GM23338 (cell line): ENCODE data around the gene SMYD1. TPM values are rescaled to one million over a fixed set of nuclear protein-coding genes. Genes with fewer than 3 reads are reported as not detected.

Source experiments
- ATAC-seq: fragments of 200-7000 bp; cut with Tn5 transposase; 3 replicates; pipeline ENCODE4 v1.9.1; 2020
- DNase-seq: peaks from one replicate; pipeline ENCODE4 v3.0.0-alpha.2; 2015; ENCODE audit warnings: low spot score
- H2AFZ ChIP-seq: fragments of 200-600 bp; sonication (generic); 2 replicates; pipeline ENCODE4 v1.8.0; 2016; ENCODE audit warnings: antibody characterized with exemption, mild to moderate bottlenecking, moderate library complexity
- H3F3A ChIP-seq: fragments of 200-600 bp; sonication (generic); replicated peaks from 2 replicates; pipeline ENCODE4 v1.8.0; 2017; ENCODE audit warnings: antibody characterized with exemption, mixed run types, low read depth
- H3K27ac ChIP-seq: fragments of 200-600 bp; sonication (generic); 2 replicates; pipeline ENCODE4 v1.6.1; 2016; ENCODE audit warnings: low read depth
- H3K27me3 ChIP-seq: fragments of 200-600 bp; sonication (generic); 2 replicates; pipeline ENCODE4 v1.8.0; 2016; ENCODE audit warnings: mild to moderate bottlenecking, mixed run types, moderate library complexity; ENCODE audit not compliant: insufficient read depth
- H3K36me3 ChIP-seq: fragments of 200-600 bp; sonication (generic); 2 replicates; pipeline ENCODE4 v1.8.0; 2016; ENCODE audit warnings: mild to moderate bottlenecking; ENCODE audit not compliant: insufficient read depth
- H3K4me1 ChIP-seq: fragments of 200-600 bp; sonication (generic); 2 replicates; pipeline ENCODE4 v1.8.0; 2016; ENCODE audit warnings: mild to moderate bottlenecking, moderate library complexity; ENCODE audit not compliant: insufficient read depth
- H3K4me2 ChIP-seq: fragments of 200-600 bp; sonication (generic); 2 replicates; pipeline ENCODE4 v1.7.1; 2017; ENCODE audit warnings: mixed run types
- H3K4me3 ChIP-seq: fragments of 200-600 bp; sonication (generic); 2 replicates; pipeline ENCODE4 v1.6.1; 2016; ENCODE audit warnings: mixed run types
- H3K79me2 ChIP-seq: fragments of 200-600 bp; sonication (generic); replicated peaks from 2 replicates; pipeline ENCODE4 v1.8.0; 2017; ENCODE audit warnings: mild to moderate bottlenecking; ENCODE audit not compliant: insufficient read depth
- H3K9me2 ChIP-seq: fragments of 200-600 bp; sonication (generic); 2 replicates; pipeline ENCODE4 v1.8.0; 2017; ENCODE audit not compliant: insufficient read depth
- H4K20me1 ChIP-seq: fragments of 200-600 bp; sonication (generic); replicated peaks from 2 replicates; pipeline ENCODE4 v1.8.0; 2017; ENCODE audit warnings: mild to moderate bottlenecking; ENCODE audit not compliant: insufficient read depth
- H3K27ac Mint-ChIP-seq: 2 replicates; pipeline ENCODE4 v1.8.0; 2020; ENCODE audit warnings: inconsistent platforms, mild to moderate bottlenecking, moderate library complexity, mixed read lengths
- H3K27me3 Mint-ChIP-seq: 3 replicates; pipeline ENCODE4 v1.8.0; 2022; ENCODE audit warnings: low read depth, mild to moderate bottlenecking, moderate library complexity, mixed read lengths, inconsistent platforms; ENCODE audit not compliant: insufficient read depth, poor library complexity
- H3K36me3 Mint-ChIP-seq: 3 replicates; pipeline ENCODE4 v1.8.0; 2021; ENCODE audit warnings: low read depth, mild to moderate bottlenecking, inconsistent platforms, moderate library complexity, mixed read lengths
- H3K4me1 Mint-ChIP-seq: 3 replicates; pipeline ENCODE4 v1.8.0; 2020; ENCODE audit warnings: mild to moderate bottlenecking, inconsistent platforms, mixed read lengths
- H3K4me3 Mint-ChIP-seq: 3 replicates; pipeline ENCODE4 v1.8.0; 2021; ENCODE audit warnings: moderate library complexity, mild to moderate bottlenecking, inconsistent platforms, mixed read lengths
- H3K9me3 Mint-ChIP-seq: 3 replicates; pipeline ENCODE4 v1.8.0; 2020; ENCODE audit warnings: moderate library complexity, mild to moderate bottlenecking, inconsistent platforms, mixed read lengths
- CTCF ChIP-seq, 2 experiments: fragments of 200-600 bp in 1 of 2; sonication (generic) in 1 of 2; conservative IDR thresholded peaks; 2 replicates each; pipeline versions ENCODE4 v1.5.1 to v1.6.1; 2016 to 2017; ENCODE audit warnings: antibody characterized with exemption in 2 of 2, low read depth in 2 of 2, mild to moderate bottlenecking in 2 of 2, moderate library complexity in 1 of 2
- ETS1 ChIP-seq: IDR thresholded peaks from 2 replicates; pipeline ENCODE4 v1.6.1; 2016; ENCODE audit warnings: antibody characterized with exemption
- EZH2 ChIP-seq: fragments of 200-600 bp; sonication (generic); IDR thresholded peaks from one replicate; pipeline ENCODE4 v1.8.0; 2017; ENCODE audit warnings: antibody characterized with exemption, mild to moderate bottlenecking, low read depth; ENCODE audit not compliant: unreplicated experiment
- EZH2phosphoT487 ChIP-seq: fragments of 200-600 bp; sonication (generic); IDR thresholded peaks from one replicate; pipeline ENCODE4 v1.8.1; 2018; ENCODE audit warnings: antibody characterized with exemption; ENCODE audit not compliant: unreplicated experiment
- NANOG ChIP-seq: IDR thresholded peaks from 2 replicates; pipeline ENCODE4 v1.6.1; 2016; ENCODE audit warnings: antibody characterized with exemption, borderline replicate concordance
- REST ChIP-seq: IDR thresholded peaks from one replicate; pipeline ENCODE4 v1.6.1; 2018; ENCODE audit warnings: antibody characterized with exemption; ENCODE audit not compliant: unreplicated experiment
- STAT1 ChIP-seq: IDR thresholded peaks from one replicate; pipeline ENCODE4 v1.6.1; 2016; ENCODE audit warnings: antibody characterized with exemption; ENCODE audit not compliant: unreplicated experiment
- ZNF114 ChIP-seq: fragments of 250-450 bp; sonication (Bioruptor Pico); IDR thresholded peaks from 2 replicates; pipeline ENCODE4 v1.5.0; 2020; ENCODE audit warnings: mild to moderate bottlenecking, moderate library complexity
- ZNF331 ChIP-seq: fragments of 250-450 bp; sonication (Bioruptor Pico); IDR thresholded peaks from 2 replicates; pipeline ENCODE4 v1.5.0; 2020; ENCODE audit warnings: low read depth, mild to moderate bottlenecking, moderate library complexity
- ZNF462 ChIP-seq: fragments of 250-450 bp; sonication (Bioruptor Pico); IDR thresholded peaks from 2 replicates; pipeline ENCODE4 v1.5.0; 2020; ENCODE audit warnings: mild to moderate bottlenecking, moderate library complexity
- polyA plus RNA-seq: library from polyadenylated mRNA; unstranded; fragments of >200 nt; fragmentation: Nextera tagmentation; extraction: Ambion mirVana; gene quantifications from 2 replicates; pipeline ENCODE4 v1.2.1, GENCODE V29; 2016
- total RNA-seq: library from RNA; depleted of rRNA; stranded (reverse); fragments of >200 nt; shearing (Covaris generic); gene quantifications from 2 replicates; pipeline ENCODE4 v1.2.3, GENCODE V29; 2014

SMYD1 gene
- total and polyA plus RNA-seq, 2 experiments from 2014 or later = 0.07 TPM; not detected in 1

GRCh38 chr2:88095022-88095421 is 27.4 kb downstream of the SMYD1 start:
- H2AFZ ChIP-seq = no peak overlapping the region
- H3F3A ChIP-seq = no peaks in the 10 kb centered on the region
- Mint-ChIP-seq H3K36me3 (no peaks in the 10 kb centered on the region), H3K27me3 (peaks cover 2% of the 10 kb centered on the region), H3K9me3 (no peaks in the 10 kb centered on the region), H3K4me3 (no peak overlapping the region), H3K4me1 (peaks cover 24% of the 10 kb centered on the region), H3K27ac (no peak overlapping the region)
- no peaks in the 10 kb centered on the region for H3K27me3 ChIP-seq
- H3K79me2 ChIP-seq = no peaks in the 10 kb centered on the region
- H3K9me2 ChIP-seq = no peaks in the 10 kb centered on the region
- no peaks in the 10 kb centered on the region for H3K36me3 ChIP-seq
- H3K27ac ChIP-seq = no peak overlapping the region
- peaks cover under 1% of the 10 kb centered on the region for H3K4me1 ChIP-seq
- H4K20me1 ChIP-seq = no peaks in the 10 kb centered on the region
- no peak for DNase-seq
- H3K4me2 ChIP-seq = no peak overlapping the region
- no peak overlapping the region for H3K4me3 ChIP-seq
- no peak for TF ChIP-seq EZH2
- TF ChIP-seq ZNF114 (CRISPR knock-in tag) = no peak
- TF ChIP-seq ETS1 = no peak
- no peak for TF ChIP-seq EZH2phosphoT487
- no peak for TF ChIP-seq CTCF (conservative IDR thresholded peaks at IDR 0.05; ENCODE audit: low read depth in 2 of 2)
- TF ChIP-seq NANOG = no peak
- TF ChIP-seq ZNF462 (CRISPR knock-in tag) = no peak
- TF ChIP-seq STAT1 = no peak
- TF ChIP-seq ZNF331 (CRISPR knock-in tag) = no peak
- TF ChIP-seq REST = no peak
- ATAC-seq = no peak
